K562 (cell line): Measurements from ENCODE around the gene NT5C. TPM values are rescaled to one million over a fixed set of nuclear protein-coding genes. Genes with fewer than 3 reads are reported as not detected.

ENCODE experiments used
- ARID1B ChIP-seq: fragments of 450-650 bp; IDR thresholded peaks from 2 replicates; pipeline ENCODE4 v1.6.1; 2016; ENCODE audit warnings: antibody characterized with exemption, mild to moderate bottlenecking, inconsistent platforms
- ATF4 ChIP-seq: fragments of 450-650 bp; formaldehyde crosslinking; IDR thresholded peaks from 2 replicates; pipeline ENCODE4 v1.4.0; 2022; ENCODE audit warnings: mild to moderate bottlenecking, moderate library complexity
- CGGBP1 ChIP-seq: fragments of 250-450 bp; sonication (Bioruptor Pico); IDR thresholded peaks from 2 replicates; pipeline ENCODE4 v1.9.0; 2021; ENCODE audit warnings: mild to moderate bottlenecking
- HOMEZ ChIP-seq: fragments of 250-450 bp; sonication (Bioruptor Pico); IDR thresholded peaks from 2 replicates; pipeline ENCODE4 v1.4.0; 2020; ENCODE audit warnings: mild to moderate bottlenecking, moderate library complexity
- NFIC ChIP-seq: fragments of 450-650 bp; IDR thresholded peaks from 2 replicates; pipeline ENCODE4 v1.6.1; 2017; ENCODE audit warnings: mild to moderate bottlenecking, inconsistent platforms
- NFXL1 ChIP-seq: fragments of 450-650 bp; formaldehyde crosslinking; IDR thresholded peaks from 2 replicates; pipeline ENCODE4 v1.4.0; 2021; ENCODE audit warnings: mild to moderate bottlenecking
- PCBP2 ChIP-seq: fragments of 200-400 bp; formaldehyde crosslinking; IDR thresholded peaks from 2 replicates; pipeline ENCODE4 v1.6.1; 2018; ENCODE audit warnings: low read length, low read depth, mild to moderate bottlenecking, moderate library complexity; ENCODE audit not compliant: poor library complexity, severe bottlenecking
- RBM39 ChIP-seq: fragments of 200-400 bp; formaldehyde crosslinking; optimal IDR thresholded peaks from 2 replicates; pipeline ENCODE3; 2018; ENCODE audit warnings: low read depth, low read length
- RNF2 ChIP-seq: sonication (generic); IDR thresholded peaks from 2 replicates; pipeline ENCODE4 v1.6.1; 2016
- polyA plus RNA-seq, 8 experiments: library from polyadenylated mRNA; depleted of rRNA in 4 of 8; stranded (reverse) in 5 of 8; unstranded in 3 of 8; fragments of >200 nt; fragmentation: Nextera tagmentation in 2 of 8; fragmentation: Illumina TruSeq in 1 of 8; extraction: Ambion mirVana in 2 of 8; extraction: Trizol in 1 of 8; gene quantifications; 2 replicates each; pipeline versions ENCODE4 v1.2.1 to v1.2.3, GENCODE V29; 2011 to 2014; ENCODE audit warnings: inconsistent platforms in 1 of 8, missing spikeins in 1 of 8
- total RNA-seq, 7 experiments: library from RNA; depleted of rRNA in 6 of 7; stranded (reverse); fragments of >200 nt in 6 of 7; fragmentation: Illumina TruSeq in 2 of 7; extraction: Trizol in 2 of 7; gene quantifications; 2 replicates each; pipeline versions ENCODE4 v1.2.1 to v1.2.3, GENCODE V29; 2011 to 2021; ENCODE audit warnings: low replicate concordance in 1 of 7

The NT5C gene
- total and polyA plus RNA-seq, 9 of the 15 experiments (the other 6 are each of a cell fraction or from before 2014, with no cell fraction given): 2.9 to 205 (median 45.0) TPM

GRCh38 chr17:75087558-75088453 is 43.7 kb downstream of the NT5C start, which contains the start of gene SLC16A5 (continued):
- TF ChIP-seq ATF4 (0 out of 2 replicates have a peak, but pooled peaks have one; percentile 8), NFXL1 (no peak), ARID1B (no peak; the same call in 1 of the 2 replicates), RBM39 (no peak), PCBP2 (no peak), CGGBP1 (CRISPR knock-in tag) (no peak), RNF2 (no peak), HOMEZ (0 out of 2 replicates have a peak, but pooled peaks have one; percentile 9), NFIC (no peak)
